Activated naive CD8-positive, alpha-beta T cell treated with anti-CD3 and anti-CD28 coated beads, Interleukin-2, amount 10 ng/mL, durations not matched to agents 7 days and 5 days (primary cell): ENCODE data around the gene RASAL2. TPM values are rescaled to one million over a fixed set of nuclear protein-coding genes. Genes with fewer than 3 reads are reported as not detected.

Experiments
- ATAC-seq: fragments of 150-1000 bp; cut with Tn5 transposase; one replicate; pipeline ENCODE4 v1.10.0; 2021; ENCODE audit warnings: low read depth, moderate library complexity
- POLR2A ChIA-PET: fragments of 350-600 bp; sonication (Branson Sonifier 250); formaldehyde crosslinking; loops from one replicate; lab custom pipeline; 2021; ENCODE audit warnings: antibody characterized with exemption; lab: Charles Lee
- DNase-seq: peaks from one replicate; pipeline ENCODE4 v3.0.0; 2021
- H3K27ac Mint-ChIP-seq: one replicate; pipeline ENCODE4 v1.8.0; 2022; ENCODE audit warnings: mild to moderate bottlenecking, mixed read lengths
- H3K27me3 Mint-ChIP-seq: one replicate; pipeline ENCODE4 v1.8.0; 2022; ENCODE audit warnings: mild to moderate bottlenecking, moderate library complexity, mixed read lengths
- H3K36me3 Mint-ChIP-seq: one replicate; pipeline ENCODE4 v1.8.0; 2021; ENCODE audit warnings: mild to moderate bottlenecking, mixed read lengths
- H3K4me1 Mint-ChIP-seq: one replicate; pipeline ENCODE4 v1.8.0; 2021; ENCODE audit warnings: mixed read lengths
- H3K4me3 Mint-ChIP-seq: one replicate; pipeline ENCODE4 v1.8.0; 2022; ENCODE audit warnings: mild to moderate bottlenecking, moderate library complexity, mixed read lengths
- H3K9me3 Mint-ChIP-seq: one replicate; pipeline ENCODE4 v1.8.0; 2021; ENCODE audit warnings: mixed read lengths
- total RNA-seq, 2 experiments: library from RNA; stranded (reverse); gene quantifications; one replicate each; pipeline ENCODE4 v1.2.3, GENCODE V29; 2021

The RASAL2 gene
- total RNA-seq, 2 experiments from 2014 or later, result 0.06 to 0.11 TPM

GRCh38 chr1:178484698-178485225 lies 390.9 kb downstream of the RASAL2 start:
- Mint-ChIP-seq H3K4me3 (no peak overlapping the region), H3K9me3 (no peaks in the 10 kb centered on the region), H3K36me3 (no peaks in the 10 kb centered on the region), H3K27ac (no peak overlapping the region), H3K27me3 (peaks cover 7% of the 10 kb centered on the region), H3K4me1 (no peaks in the 10 kb centered on the region)
- ATAC-seq (no peak), DNase-seq (no peak)
- POLR2A ChIA-PET, result no interaction called here

DNA sequence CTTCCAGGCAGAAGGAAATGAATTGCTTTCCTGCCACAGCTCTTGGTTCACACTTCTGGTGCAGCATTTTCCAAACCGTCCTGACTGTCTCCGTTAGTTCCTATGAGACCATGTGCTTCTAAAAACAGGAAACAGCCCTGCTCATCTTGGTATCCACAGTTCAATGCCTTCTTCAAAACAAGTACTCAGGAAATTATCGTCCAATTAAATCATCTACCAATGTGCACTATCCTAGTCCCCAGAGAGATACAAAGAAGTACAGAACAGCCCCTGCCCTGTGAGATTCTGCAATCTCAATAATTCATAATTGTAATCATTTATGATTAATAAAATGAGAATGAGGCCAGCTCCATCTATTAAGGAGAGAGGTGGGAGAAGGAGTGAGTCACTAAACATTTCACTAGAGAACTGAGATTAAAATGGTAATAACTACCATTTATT lies 391.7 kb downstream of the RASAL2 start:
- no peak overlapping the region for H3K27ac Mint-ChIP-seq
- POLR2A ChIA-PET, result no interaction called here
- H3K4me1 Mint-ChIP-seq, result no peaks in the 10 kb centered on the region
- ATAC-seq (no peak), DNase-seq (no peak)
- H3K36me3 Mint-ChIP-seq, result no peaks in the 10 kb centered on the region
- H3K9me3 Mint-ChIP-seq, result no peaks in the 10 kb centered on the region
- H3K4me3 Mint-ChIP-seq, result no peak overlapping the region
- H3K27me3 Mint-ChIP-seq, result peaks cover 7% of the 10 kb centered on the region

DNA sequence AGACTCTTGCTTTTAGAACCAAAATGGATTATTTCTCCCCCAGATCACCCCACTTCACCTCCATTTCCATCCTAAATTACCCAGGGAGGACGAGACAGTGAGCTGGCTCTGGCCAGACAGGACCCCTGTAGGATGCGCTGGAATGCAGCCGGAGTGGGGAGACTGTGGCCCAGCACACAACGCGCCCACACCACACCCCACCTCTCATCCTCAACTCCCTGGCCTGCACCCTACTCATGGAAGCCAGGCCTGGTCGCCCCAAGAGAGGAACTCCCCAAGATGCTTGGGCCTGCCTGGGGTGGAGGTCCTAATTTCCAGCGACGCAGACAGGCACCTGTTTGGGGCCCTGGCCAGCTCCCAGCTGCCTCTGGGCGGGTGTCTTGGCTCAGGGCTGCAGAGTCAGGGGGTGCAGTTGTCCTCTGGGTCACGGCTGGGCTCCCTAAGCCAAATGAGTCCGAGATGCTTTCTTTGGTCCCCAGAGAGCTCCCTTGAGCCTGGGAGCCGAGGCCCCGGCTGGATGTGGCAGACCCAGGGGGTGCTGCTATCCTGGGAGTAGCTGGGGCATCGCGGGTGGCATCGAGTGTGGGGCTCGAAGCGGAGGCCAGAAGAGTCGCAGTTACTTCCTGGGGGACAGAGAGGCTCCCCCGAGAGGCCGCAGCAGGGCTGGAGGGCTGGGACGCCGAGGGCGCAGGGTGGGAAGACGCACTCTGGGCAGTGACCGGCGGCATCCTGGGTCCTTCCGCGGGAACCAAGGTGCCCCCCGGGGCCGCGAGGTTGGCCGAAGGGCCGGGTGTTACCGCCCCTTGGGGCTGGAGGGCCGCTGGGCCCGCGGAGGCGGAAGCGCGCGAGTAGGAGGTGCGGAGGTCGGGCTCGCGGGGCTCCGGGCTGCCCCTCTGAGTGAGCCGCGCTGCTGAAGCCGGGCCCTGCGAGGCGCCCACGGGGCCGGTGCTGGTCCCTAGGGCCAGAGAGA lies 392.5 kb downstream of the RASAL2 start:
- POLR2A ChIA-PET, result no interaction called here
- Mint-ChIP-seq H3K4me3 (no peak overlapping the region), H3K27me3 (peaks cover 7% of the 10 kb centered on the region), H3K4me1 (no peaks in the 10 kb centered on the region), H3K36me3 (no peaks in the 10 kb centered on the region), H3K27ac (no peak overlapping the region), H3K9me3 (no peaks in the 10 kb centered on the region)
- DNase-seq (no peak), ATAC-seq (no peak)

DNA sequence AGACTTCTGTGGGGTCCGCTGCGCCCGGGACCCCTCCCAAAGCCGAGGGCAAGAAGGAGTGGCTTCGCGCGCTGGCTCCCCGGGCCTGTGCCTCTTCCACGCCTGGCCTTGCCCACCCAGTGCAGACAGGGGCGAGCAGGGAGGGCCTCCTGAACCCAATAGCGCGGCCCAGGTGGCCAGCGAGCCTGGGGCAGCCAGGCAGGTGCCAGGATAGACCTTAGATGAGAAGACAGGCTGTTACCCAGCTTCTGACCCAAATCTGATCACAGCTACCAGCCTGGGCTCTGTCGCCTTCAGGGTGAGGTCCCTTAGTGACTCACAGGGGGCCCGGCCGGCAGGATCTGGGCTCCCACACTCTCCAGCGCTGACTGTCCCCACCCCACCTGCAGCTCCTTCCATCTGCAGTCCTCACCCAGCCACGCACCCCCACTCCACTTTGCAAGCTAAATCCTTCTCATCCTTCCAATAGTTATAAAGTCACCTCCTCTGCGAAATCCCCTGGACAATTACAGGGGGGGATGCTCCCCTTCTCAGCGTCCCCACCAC lies 393.2 kb downstream of the RASAL2 start:
- Mint-ChIP-seq H3K36me3 (no peaks in the 10 kb centered on the region), H3K27me3 (peaks cover 7% of the 10 kb centered on the region), H3K4me3 (no peak overlapping the region), H3K27ac (no peak overlapping the region), H3K9me3 (no peaks in the 10 kb centered on the region), H3K4me1 (no peaks in the 10 kb centered on the region)
- ATAC-seq (no peak), DNase-seq (no peak)
- POLR2A ChIA-PET, result no interaction called here

DNA sequence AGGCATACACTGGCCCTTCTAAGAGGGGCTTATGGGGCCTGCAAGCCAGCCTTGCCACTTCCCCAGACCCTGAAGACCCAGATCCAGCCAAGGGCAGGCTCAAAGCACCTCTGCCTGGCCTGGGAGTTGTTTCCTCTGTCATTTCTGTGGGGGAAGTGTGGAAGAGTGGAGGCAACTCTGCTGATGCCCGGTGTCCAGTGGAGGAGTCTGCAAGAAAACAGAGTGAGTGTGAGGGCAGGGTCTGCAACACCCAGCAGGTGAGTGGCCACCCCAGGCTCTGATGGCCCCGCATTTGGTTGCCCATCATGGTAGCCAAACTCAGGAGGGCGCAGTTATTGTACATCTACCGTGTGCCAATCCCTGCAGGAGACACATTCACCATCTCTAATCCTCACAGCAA lies 394.5 kb downstream of the RASAL2 start:
- POLR2A ChIA-PET, result no interaction called here
- DNase-seq (no peak), ATAC-seq (no peak)
- Mint-ChIP-seq H3K27me3 (peaks cover 7% of the 10 kb centered on the region), H3K27ac (no peak overlapping the region), H3K4me1 (no peaks in the 10 kb centered on the region), H3K9me3 (no peaks in the 10 kb centered on the region), H3K4me3 (no peak overlapping the region), H3K36me3 (no peaks in the 10 kb centered on the region)

GRCh38 chr1:178489399-178489798 lies 395.5 kb downstream of the RASAL2 start:
- H3K36me3 Mint-ChIP-seq, result no peaks in the 10 kb centered on the region
- no peak overlapping the region for H3K4me3 Mint-ChIP-seq
- H3K27ac Mint-ChIP-seq, result no peak overlapping the region
- peaks cover 7% of the 10 kb centered on the region for H3K27me3 Mint-ChIP-seq
- H3K9me3 Mint-ChIP-seq, result no peaks in the 10 kb centered on the region
- no peaks in the 10 kb centered on the region for H3K4me1 Mint-ChIP-seq
- POLR2A ChIA-PET, result no interaction called here
- DNase-seq, result no peak
- no peak for ATAC-seq

GRCh38 chr1:178490136-178490535 lies 396.2 kb downstream of the RASAL2 start:
- DNase-seq (no peak), ATAC-seq (no peak)
- POLR2A ChIA-PET, result no interaction called here
- no peaks in the 10 kb centered on the region for H3K9me3 Mint-ChIP-seq
- H3K27ac Mint-ChIP-seq, result no peak overlapping the region
- no peaks in the 10 kb centered on the region for H3K36me3 Mint-ChIP-seq
- peaks cover 7% of the 10 kb centered on the region for H3K27me3 Mint-ChIP-seq
- no peaks in the 10 kb centered on the region for H3K4me1 Mint-ChIP-seq
- H3K4me3 Mint-ChIP-seq, result no peak overlapping the region

DNA sequence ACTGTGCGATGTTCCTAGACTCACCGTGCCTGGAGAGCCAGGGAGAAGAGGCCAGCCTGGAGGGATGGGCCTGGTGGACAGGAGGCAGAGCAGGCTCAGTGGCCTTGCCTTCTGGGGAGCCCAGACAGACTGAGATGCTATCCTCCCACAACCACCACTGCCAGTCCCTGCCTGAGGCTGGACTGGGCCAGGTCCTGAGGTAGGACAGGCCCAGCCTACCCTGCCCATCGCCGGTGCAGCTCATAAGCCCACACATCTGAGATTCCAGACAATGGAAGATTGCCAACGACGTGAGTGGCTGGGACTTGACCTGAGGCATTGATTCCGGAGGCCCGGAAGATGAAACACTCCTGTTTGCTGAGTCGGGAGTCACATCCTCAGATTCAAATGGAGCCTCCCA lies 397.1 kb downstream of the RASAL2 start:
- H3K4me3 Mint-ChIP-seq, result no peak overlapping the region
- H3K9me3 Mint-ChIP-seq, result no peaks in the 10 kb centered on the region
- no peaks in the 10 kb centered on the region for H3K4me1 Mint-ChIP-seq
- ATAC-seq (no peak), DNase-seq (no peak)
- POLR2A ChIA-PET, result no interaction called here
- no peak overlapping the region for H3K27ac Mint-ChIP-seq
- peaks cover 7% of the 10 kb centered on the region for H3K27me3 Mint-ChIP-seq
- H3K36me3 Mint-ChIP-seq, result no peaks in the 10 kb centered on the region

DNA sequence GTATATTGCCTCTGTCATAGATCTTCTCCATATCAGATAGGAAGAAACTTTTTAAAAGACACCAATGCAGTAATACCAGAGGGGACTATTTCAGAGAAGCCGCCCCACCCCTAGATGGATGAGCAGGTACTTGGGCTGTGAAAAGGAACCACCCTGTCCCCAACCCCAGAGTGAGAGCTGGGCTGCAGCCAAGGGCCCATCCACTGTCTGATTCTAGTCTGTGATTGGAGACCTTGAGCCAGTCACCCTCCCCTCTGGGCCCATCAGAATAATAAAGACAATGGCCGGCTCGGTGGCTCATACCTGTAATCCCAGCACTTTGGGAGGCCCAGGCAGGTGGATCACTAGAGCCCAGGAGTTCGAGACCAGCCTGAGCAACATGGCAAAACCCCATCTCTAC lies 397.8 kb downstream of the RASAL2 start:
- POLR2A ChIA-PET, result no interaction called here
- no peak overlapping the region for H3K27ac Mint-ChIP-seq
- no peaks in the 10 kb centered on the region for H3K4me1 Mint-ChIP-seq
- H3K4me3 Mint-ChIP-seq, result no peak overlapping the region
- H3K36me3 Mint-ChIP-seq, result no peaks in the 10 kb centered on the region
- no peaks in the 10 kb centered on the region for H3K9me3 Mint-ChIP-seq
- H3K27me3 Mint-ChIP-seq, result peaks cover 4% of the 10 kb centered on the region
- ATAC-seq, result no peak
- no peak for DNase-seq

- no peak overlapping the region for H3K27ac Mint-ChIP-seq
- ATAC-seq (no peak), DNase-seq (no peak)
- H3K27me3 Mint-ChIP-seq, result peaks cover 4% of the 10 kb centered on the region
- no peaks in the 10 kb centered on the region for H3K9me3 Mint-ChIP-seq
- POLR2A ChIA-PET, result no interaction called here
- no peaks in the 10 kb centered on the region for H3K36me3 Mint-ChIP-seq
- H3K4me1 Mint-ChIP-seq, result no peaks in the 10 kb centered on the region
- no peak overlapping the region for H3K4me3 Mint-ChIP-seq
Measured at GRCh38 chr1:178492341-178492740, 398.4 kb downstream of the RASAL2 start.

- Mint-ChIP-seq H3K27me3 (no peaks in the 10 kb centered on the region), H3K27ac (no peak overlapping the region), H3K36me3 (no peaks in the 10 kb centered on the region), H3K4me1 (no peaks in the 10 kb centered on the region), H3K4me3 (no peak overlapping the region), H3K9me3 (no peaks in the 10 kb centered on the region)
- POLR2A ChIA-PET, result no interaction called here
- DNase-seq, result no peak
- no peak for ATAC-seq
Measured at GRCh38 chr1:178493301-178493741, 399.4 kb downstream of the RASAL2 start.

- POLR2A ChIA-PET, result no interaction called here
- Mint-ChIP-seq H3K36me3 (no peaks in the 10 kb centered on the region), H3K27ac (no peak overlapping the region), H3K4me3 (no peak overlapping the region), H3K4me1 (no peaks in the 10 kb centered on the region), H3K27me3 (no peaks in the 10 kb centered on the region), H3K9me3 (no peaks in the 10 kb centered on the region)
- DNase-seq (no peak), ATAC-seq (no peak)
Measured at GRCh38 chr1:178494569-178494971, 400.7 kb downstream of the RASAL2 start.

DNA sequence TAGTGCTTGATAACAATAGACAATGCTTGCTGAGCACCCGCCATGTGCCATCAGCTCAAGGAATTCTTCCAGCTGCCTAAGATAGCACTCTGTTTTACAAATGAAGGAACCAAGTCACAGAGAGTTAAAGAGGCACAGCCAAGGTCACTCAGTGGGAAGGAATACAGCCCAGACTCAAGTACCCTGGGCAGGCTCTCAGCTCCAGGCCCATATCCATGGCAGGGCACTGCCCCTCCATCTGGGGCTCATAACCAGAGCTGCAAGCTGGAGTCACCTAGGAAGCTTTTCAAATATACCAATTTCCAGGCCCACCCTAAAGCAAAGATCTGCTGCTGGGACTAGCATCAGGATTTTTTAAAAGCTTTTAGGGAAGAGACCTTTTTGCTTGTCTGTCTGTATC lies 401.3 kb downstream of the RASAL2 start:
- Mint-ChIP-seq H3K36me3 (no peaks in the 10 kb centered on the region), H3K27ac (no peak overlapping the region), H3K9me3 (no peaks in the 10 kb centered on the region), H3K4me1 (no peaks in the 10 kb centered on the region), H3K27me3 (no peaks in the 10 kb centered on the region), H3K4me3 (no peak overlapping the region)
- POLR2A ChIA-PET, result no interaction called here
- ATAC-seq (no peak), DNase-seq (no peak)
